ENCODE results near the gene SPATA6. TPM values are rescaled to one million over a fixed set of nuclear protein-coding genes. Genes with fewer than 3 reads are reported as not detected.
"Not testable (repeated sequence)": the region's sequence is repeated elsewhere in the genome, so short reads cannot be mapped to it uniquely, and the experiment has no call there.

Gene SPATA6
- total RNA-seq, 3 donors from 2014 or later (not counting 1 experiment from before 2014, with no cell fraction given), result 2.4 to 6.1 (median 3.5) TPM

- intact Hi-C loops (cut with micrococcal nuclease), result no loop called here
- Mint-ChIP-seq H3K4me3 (no peak overlapping the region), H3K27me3 (ENCODE audit: low read depth in 2 of 2) (peaks cover 0 to 5% of the 10 kb centered on the region in 2 donors), H3K36me3 (no peaks in the 10 kb centered on the region), H3K27ac (no peak overlapping the region), H3K4me1 (peaks cover 16% of the 10 kb centered on the region in 2 donors), H3K9me3 (no peaks in the 10 kb centered on the region)
- ATAC-seq (no peak), DNase-seq (no peak)
- whole genome bisulfite sequencing (ENCODE audit: insufficient coverage), result no CpG with 5 or more reads among the region's 1 CpG
- no peaks in the 10 kb centered on the region for H3K9me3 ChIP-seq (ENCODE audit: control insufficient read depth, insufficient read depth, low read length)
- no peaks in the 10 kb centered on the region for H3K36me3 ChIP-seq (ENCODE audit: control insufficient read depth, insufficient read depth, low read length)
- H3K4me1 ChIP-seq (ENCODE audit: control insufficient read depth, insufficient read depth, low read length), result peaks cover 12% of the 10 kb centered on the region
- H3K4me3 ChIP-seq (ENCODE audit: low read length), result no peak overlapping the region
- no peak for TF ChIP-seq CTCF (IDR thresholded peaks at IDR 0.05)
- no peak overlapping the region for H3K27ac ChIP-seq (ENCODE audit: low read length)
- no peaks in the 10 kb centered on the region for H3K27me3 ChIP-seq (ENCODE audit: control insufficient read depth, insufficient read depth, low read length)
These were observed 5.4 kb downstream of the SPATA6 start for GRCh38 chr1:48466594-48466993.

GRCh38 chr1:48462716-48463302 is 9.2 kb downstream of the SPATA6 start:
- intact Hi-C loops (cut with micrococcal nuclease), result no loop called here

GRCh38 chr1:48450505-48450904 is 21.5 kb downstream of the SPATA6 start:
- intact Hi-C loops (cut with micrococcal nuclease), result no loop called here
- no peaks in the 10 kb centered on the region for H3K27me3 ChIP-seq (ENCODE audit: control insufficient read depth, insufficient read depth, low read length)
- DNase-seq, result no peak
- Mint-ChIP-seq H3K36me3 (no peaks in the 10 kb centered on the region), H3K27me3 (ENCODE audit: low read depth in 2 of 2) (no peaks in the 10 kb centered on the region), H3K9me3 (no peaks in the 10 kb centered on the region), H3K4me3 (no peak overlapping the region), H3K4me1 (no peaks in the 10 kb centered on the region), H3K27ac (no peak overlapping the region)
- H3K36me3 ChIP-seq (ENCODE audit: control insufficient read depth, insufficient read depth, low read length), result no peaks in the 10 kb centered on the region
- H3K4me3 ChIP-seq (ENCODE audit: low read length), result no peak overlapping the region
- no peak overlapping the region for H3K27ac ChIP-seq (ENCODE audit: low read length)
- no peaks in the 10 kb centered on the region for H3K9me3 ChIP-seq (ENCODE audit: control insufficient read depth, insufficient read depth, low read length)
- H3K4me1 ChIP-seq (ENCODE audit: control insufficient read depth, insufficient read depth, low read length), result no peaks in the 10 kb centered on the region
- no CpG with 5 or more reads among the region's 1 CpG for WGBS (ENCODE audit: insufficient coverage)
- no peak for TF ChIP-seq CTCF (IDR thresholded peaks at IDR 0.05)
- ATAC-seq, result no peak

More at GRCh38 chr1:48462716-48463302, 9.2 kb downstream of the SPATA6 start:
- Mint-ChIP-seq H3K4me3 (no peak overlapping the region), H3K27ac (no peak overlapping the region), H3K9me3 (no peaks in the 10 kb centered on the region), H3K27me3 (ENCODE audit: low read depth in 2 of 2) (peaks cover 5 to 8% of the 10 kb centered on the region in 2 donors), H3K36me3 (no peaks in the 10 kb centered on the region), H3K4me1 (no peaks in the 10 kb centered on the region)
- H3K4me3 ChIP-seq (ENCODE audit: low read length), result no peak overlapping the region
- H3K36me3 ChIP-seq (ENCODE audit: control insufficient read depth, insufficient read depth, low read length), result no peaks in the 10 kb centered on the region
- H3K27me3 ChIP-seq (ENCODE audit: control insufficient read depth, insufficient read depth, low read length), result no peaks in the 10 kb centered on the region
- DNase-seq (no peak), ATAC-seq (no peak)
- WGBS (ENCODE audit: insufficient coverage), result 89% methylated on average over 1 of the region's 3 CpGs
- no peaks in the 10 kb centered on the region for H3K9me3 ChIP-seq (ENCODE audit: control insufficient read depth, insufficient read depth, low read length)
- no peak for TF ChIP-seq CTCF (IDR thresholded peaks at IDR 0.05)
- no peak overlapping the region for H3K27ac ChIP-seq (ENCODE audit: low read length)
- no peaks in the 10 kb centered on the region for H3K4me1 ChIP-seq (ENCODE audit: control insufficient read depth, insufficient read depth, low read length)

- intact Hi-C loops (cut with micrococcal nuclease), result no loop called here
- Histone ChIP-seq H3K36me3 (ENCODE audit: control insufficient read depth, insufficient read depth, low read length) (no peaks in the 10 kb centered on the region), H3K4me1 (ENCODE audit: control insufficient read depth, insufficient read depth, low read length) (no peaks in the 10 kb centered on the region), H3K27ac (ENCODE audit: low read length) (no peak overlapping the region), H3K27me3 (ENCODE audit: control insufficient read depth, insufficient read depth, low read length) (no peaks in the 10 kb centered on the region), H3K9me3 (ENCODE audit: control insufficient read depth, insufficient read depth, low read length) (peaks cover 1% of the 10 kb centered on the region), H3K4me3 (ENCODE audit: low read length) (no peak overlapping the region)
- ATAC-seq, result no peak
- 93% methylated on average over 1 of the region's 1 CpG for WGBS (ENCODE audit: insufficient coverage)
- no peaks in the 10 kb centered on the region for H3K36me3 Mint-ChIP-seq
- H3K27ac Mint-ChIP-seq, result no peak overlapping the region
- H3K9me3 Mint-ChIP-seq, result no peaks in the 10 kb centered on the region
- no peaks in the 10 kb centered on the region for H3K27me3 Mint-ChIP-seq (ENCODE audit: low read depth in 2 of 2)
- no peak for TF ChIP-seq CTCF (IDR thresholded peaks at IDR 0.05)
- no peaks in the 10 kb centered on the region for H3K4me1 Mint-ChIP-seq
- no peak overlapping the region for H3K4me3 Mint-ChIP-seq
- no peak for DNase-seq
These were observed 23.1 kb downstream of the SPATA6 start for GRCh38 chr1:48448932-48449331.

GRCh38 chr1:48444186-48444585 is 27.8 kb downstream of the SPATA6 start:
- H3K4me1 Mint-ChIP-seq; H3K27me3 ChIP-seq (ENCODE audit: control insufficient read depth, insufficient read depth, low read length); ATAC-seq; H3K4me3 ChIP-seq (ENCODE audit: low read length); H3K4me1 ChIP-seq (ENCODE audit: control insufficient read depth, insufficient read depth, low read length); H3K27ac Mint-ChIP-seq; H3K36me3 Mint-ChIP-seq; H3K9me3 Mint-ChIP-seq; H3K27me3 Mint-ChIP-seq (ENCODE audit: low read depth in 2 of 2); H3K27ac ChIP-seq (ENCODE audit: low read length); intact Hi-C loops (cut with micrococcal nuclease); H3K36me3 ChIP-seq (ENCODE audit: control insufficient read depth, insufficient read depth, low read length); H3K4me3 Mint-ChIP-seq; H3K9me3 ChIP-seq (ENCODE audit: control insufficient read depth, insufficient read depth, low read length); DNase-seq: not testable (repeated sequence)
- 88% methylated on average over 7 of the region's 7 CpGs for WGBS (ENCODE audit: insufficient coverage)
